Panc1 (cell line): ENCODE measurements around the gene GNAS-AS1. TPM values are rescaled to one million over a fixed set of nuclear protein-coding genes. Genes with fewer than 3 reads are reported as not detected.
A peak's percentile ranks its signal among the peaks of the same experiment; 100 is the strongest.

ENCODE experiments used
- ATAC-seq: fragments of 200-7000 bp; cut with Tn5 transposase; 2 replicates; pipeline ENCODE4 v1.9.1; 2020; ENCODE audit warnings: mild to moderate bottlenecking, moderate library complexity
- BruUV-seq: library from RNA; stranded (reverse); fragments of 400-500 nt; replicated peaks from 2 replicates; lab custom pipeline; 2021; lab: Mats Ljungman, UMichigan
- CTCF ChIA-PET: fragments of 300-600 bp; sonication (Branson Sonifier 250); formaldehyde crosslinking; loops from one replicate; lab custom pipeline; 2022; ENCODE audit warnings: antibody characterized with exemption; lab: Charles Lee
- POLR2A ChIA-PET: fragments of 300-600 bp; sonication (Branson Sonifier 250); formaldehyde crosslinking; loops from one replicate; lab custom pipeline; 2022; ENCODE audit warnings: antibody characterized with exemption; lab: Charles Lee
- DNase-seq: peaks from one replicate; pipeline ENCODE4 v3.0.0-alpha.2; 2010; ENCODE audit warnings: low read depth, low spot score
- H3K27ac ChIP-seq: 2 replicates; pipeline ENCODE4 v1.5.1; 2011; ENCODE audit warnings: mild to moderate bottlenecking, low read length, inconsistent platforms
- H3K27me3 ChIP-seq: fragments of 200-500 bp; sonication (Bioruptor generic); 2 replicates; pipeline ENCODE4 v1.6.0; 2014; ENCODE audit warnings: low read length, inconsistent platforms; ENCODE audit not compliant: control insufficient read depth, insufficient read depth
- H3K36me3 ChIP-seq: fragments of 200-500 bp; sonication (Bioruptor generic); 2 replicates; pipeline ENCODE4 v1.5.1; 2014; ENCODE audit warnings: inconsistent platforms, mild to moderate bottlenecking, low read length, moderate library complexity; ENCODE audit not compliant: control insufficient read depth, insufficient read depth
- H3K4me1 ChIP-seq: 2 replicates; pipeline ENCODE4 v1.5.1; 2011; ENCODE audit warnings: inconsistent platforms, mild to moderate bottlenecking, low read length, moderate library complexity; ENCODE audit not compliant: control insufficient read depth, insufficient read depth
- H3K4me3 ChIP-seq, 2 experiments: 2 replicates each; pipeline ENCODE4 v1.5.1; 2011 to 2012; ENCODE audit warnings: low read depth in 2 of 2, low read length in 2 of 2, mild to moderate bottlenecking in 2 of 2, inconsistent platforms in 1 of 2, moderate library complexity in 1 of 2
- H3K9me3 ChIP-seq: fragments of 200-500 bp; sonication (Bioruptor generic); 2 replicates; pipeline ENCODE4 v1.5.1; 2014; ENCODE audit warnings: low read depth, mild to moderate bottlenecking, inconsistent platforms, low read length, moderate library complexity; ENCODE audit not compliant: control insufficient read depth, insufficient read depth
- CTCF ChIP-seq: fragments of 450-650 bp; IDR thresholded peaks from 2 replicates; pipeline ENCODE4 v1.5.1; 2017; ENCODE audit warnings: mild to moderate bottlenecking
- POLR2AphosphoS5 ChIP-seq: IDR thresholded peaks from 2 replicates; pipeline ENCODE4 v1.6.1; 2012; ENCODE audit warnings: mild to moderate bottlenecking, low read depth, low read length, moderate library complexity
- REST ChIP-seq, 2 experiments: IDR thresholded peaks; 2 replicates each; pipeline ENCODE4 v1.6.1; 2011 to 2012; ENCODE audit warnings: low read depth in 2 of 2, control low read depth in 1 of 2, low read length in 1 of 2, mild to moderate bottlenecking in 1 of 2, moderate library complexity in 1 of 2; ENCODE audit not compliant: insufficient read depth in 1 of 2
- SIN3A ChIP-seq: IDR thresholded peaks from 2 replicates; pipeline ENCODE4 v1.6.1; 2012; ENCODE audit warnings: low read depth, mild to moderate bottlenecking, low read length, moderate library complexity, borderline replicate concordance; ENCODE audit not compliant: insufficient read depth
- TCF7L2 ChIP-seq: IDR thresholded peaks from 2 replicates; pipeline ENCODE4 v1.6.1; 2011; ENCODE audit warnings: mild to moderate bottlenecking, low read depth, low read length, inconsistent platforms
- in situ Hi-C: cut with HindIII; loops from 2 replicates; pipeline ENCODE4 v1.10.0; 2016; ENCODE audit warnings: low sequenced_read_pairs, low pct_unique_long_range_greater_than_20kb
- intact Hi-C: fragments of 100-400 bp; cut with micrococcal nuclease; formaldehyde crosslinking; loops from one replicate; pipeline ENCODE4 v1.10.0; 2022; ENCODE audit not compliant: unreplicated experiment
- total RNA-seq: library from RNA; stranded (reverse); gene quantifications from one replicate; pipeline ENCODE4 v1.2.1, GENCODE V29; 2021; ENCODE audit not compliant: unreplicated experiment

The GNAS-AS1 gene
- total RNA-seq, 1 experiment from 2014 or later = not detected

GRCh38 chr20:58852543-58853271 lies 2.0 kb upstream of the GNAS-AS1 start, which contains the start of gene GNAS:
TSS of gene GNAS (plus strand) at chr20:58852716.
- in situ Hi-C loops (no loop called here), intact Hi-C loops (no loop called here)
- peaks cover 6% of the 10 kb centered on the region; the same call in 1 of the 2 replicates for H3K27me3 ChIP-seq
- H3K27ac ChIP-seq = no peak within 1 kb of the TSS
- DNase-seq (no peak), ATAC-seq (no peak)
- no TSS peak for BruUV-seq
- H3K4me3 ChIP-seq = no peak within 1 kb of the TSS
- H3K9me3 ChIP-seq = no peaks in the 10 kb centered on the region
- H3K4me1 ChIP-seq = no peaks in the 10 kb centered on the region
- no peaks in the 10 kb centered on the region for H3K36me3 ChIP-seq
- ChIA-PET CTCF (no interaction called here), POLR2A (no interaction called here)
- TF ChIP-seq CTCF = peak; percentile 43
- no peak for TF ChIP-seq REST (IDR thresholded peaks at IDR 0.05; ENCODE audit: insufficient read depth in 1 of 2, low read depth in 2 of 2, low read length in 1 of 2)

GRCh38 chr20:58851969-58852458 lies 1.3 kb upstream of the GNAS-AS1 start:
- H3K4me1 ChIP-seq = no peaks in the 10 kb centered on the region
- no peak overlapping the region for H3K4me3 ChIP-seq
- DNase-seq = no peak
- ChIA-PET POLR2A (no interaction called here), CTCF (no interaction called here)
- intact Hi-C loops = no loop called here
- H3K36me3 ChIP-seq = no peaks in the 10 kb centered on the region
- peaks cover 6% of the 10 kb centered on the region; the same call in 1 of the 2 replicates for H3K27me3 ChIP-seq
- no peak for ATAC-seq
- TF ChIP-seq CTCF (no peak), TCF7L2 (no peak), SIN3A (no peak), POLR2AphosphoS5 (no peak), REST (IDR thresholded peaks at IDR 0.05; ENCODE audit: insufficient read depth in 1 of 2, low read depth in 2 of 2, low read length in 1 of 2) (no peak)
- H3K9me3 ChIP-seq = no peaks in the 10 kb centered on the region
- in situ Hi-C loops = no loop called here
- no TSS peak for BruUV-seq
- no peak overlapping the region for H3K27ac ChIP-seq
